Activated CD8-positive, alpha-beta memory T cell treated with anti-CD3 and anti-CD28 coated beads, Interleukin-2, amount 50 U/mL, for 48 hours (primary cell): ENCODE results near the gene KCNT2.

Experiments used
- DNase-seq: peaks from one replicate; pipeline ENCODE4 v3.0.0-alpha.2; 2020

Gene KCNT2

DNA sequence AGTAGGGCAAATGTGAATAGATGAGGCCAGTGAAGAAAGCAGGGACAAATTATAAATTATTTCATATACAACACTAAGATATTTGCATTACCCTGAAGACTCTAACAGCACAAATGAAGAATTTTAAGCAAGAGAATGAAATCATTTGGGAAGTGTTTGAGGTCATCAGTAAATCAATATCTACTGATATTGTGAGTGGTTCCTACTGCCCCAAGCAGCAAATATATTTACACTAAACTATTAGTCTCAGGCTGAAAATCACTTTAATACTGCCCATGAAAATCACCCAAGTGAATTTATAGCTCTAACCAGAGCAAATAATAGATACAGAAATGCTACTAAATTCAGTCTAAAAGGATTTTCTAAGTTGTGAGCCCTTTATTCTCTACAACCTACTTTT, 163.6 kb downstream of the KCNT2 start:
- DNase-seq: no peak

DNA sequence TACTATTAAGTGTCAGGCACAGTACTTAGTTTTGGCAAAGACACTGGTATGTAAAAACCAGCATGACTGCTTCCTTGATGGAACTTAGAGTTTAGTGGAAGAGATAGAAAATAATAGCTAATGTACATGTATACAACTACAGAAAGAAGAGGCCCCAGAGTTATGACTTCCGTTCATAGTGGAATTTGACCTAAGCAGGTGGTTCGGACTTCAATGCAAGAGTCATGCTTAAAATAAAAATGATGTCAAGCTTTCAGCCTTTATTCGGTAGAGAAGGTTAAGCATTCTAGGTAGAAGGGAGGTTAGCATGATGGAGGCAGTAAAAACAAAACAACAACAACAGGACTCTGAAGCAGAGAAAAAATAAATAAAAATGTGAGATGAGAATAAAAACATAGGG, 165.9 kb downstream of the KCNT2 start:
- DNase-seq: no peak

DNA sequence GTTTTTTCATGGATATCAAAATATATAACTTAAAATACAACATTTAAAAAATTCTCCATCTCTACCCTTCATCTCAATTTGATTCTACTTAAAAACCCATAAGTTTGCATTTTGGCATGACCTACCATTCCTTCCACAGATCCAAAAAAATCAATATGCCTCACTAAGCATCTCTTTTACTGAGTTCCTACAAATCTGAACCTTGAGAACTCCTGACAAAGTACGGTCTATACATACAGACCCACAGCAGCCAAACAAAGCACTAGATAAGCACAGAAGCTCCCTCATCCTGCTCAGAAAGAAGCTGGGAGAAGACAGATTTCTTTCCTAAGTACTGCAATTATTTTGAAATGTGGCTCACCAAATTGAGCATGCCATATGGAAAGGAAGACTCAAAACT, 167.5 kb downstream of the KCNT2 start:
- no peak for DNase-seq

DNA sequence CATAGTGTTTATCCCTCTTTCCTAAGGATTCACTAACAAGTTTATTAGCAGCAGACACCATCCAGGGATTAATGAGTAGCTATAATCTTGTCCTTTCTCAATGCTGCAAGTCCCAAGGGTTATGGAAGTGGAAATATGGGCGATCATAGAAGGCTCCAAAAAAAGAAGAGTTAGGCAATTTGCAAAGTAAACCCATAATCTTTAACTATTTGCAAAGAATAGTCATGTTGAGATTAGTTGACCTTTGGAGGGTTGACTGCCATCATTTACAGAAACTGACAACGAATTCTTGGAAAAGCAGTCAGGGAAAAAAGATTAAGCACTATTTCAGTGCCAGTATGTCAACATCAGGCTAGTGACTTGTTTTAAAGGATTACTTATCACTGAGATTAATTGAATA, 169.9 kb downstream of the KCNT2 start:
- no peak for DNase-seq

DNA sequence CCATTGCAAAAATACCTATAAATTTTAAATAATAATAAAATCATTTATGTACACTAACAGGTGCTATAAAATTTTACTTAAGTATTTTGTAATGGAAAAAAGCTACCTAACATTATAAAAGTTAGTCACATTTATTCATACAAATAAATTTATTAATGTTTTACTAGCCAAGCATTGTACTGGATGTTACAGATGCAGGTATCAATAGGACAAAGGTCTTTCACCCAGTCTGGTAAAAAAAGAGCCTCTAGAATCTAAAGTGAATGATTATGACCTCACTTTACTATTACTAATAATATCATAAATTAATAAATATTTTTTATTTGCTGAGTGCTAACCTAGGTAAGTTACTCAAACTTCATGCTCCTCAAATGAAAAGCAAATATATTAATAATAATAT, 170.6 kb downstream of the KCNT2 start:
- no peak for DNase-seq

DNA sequence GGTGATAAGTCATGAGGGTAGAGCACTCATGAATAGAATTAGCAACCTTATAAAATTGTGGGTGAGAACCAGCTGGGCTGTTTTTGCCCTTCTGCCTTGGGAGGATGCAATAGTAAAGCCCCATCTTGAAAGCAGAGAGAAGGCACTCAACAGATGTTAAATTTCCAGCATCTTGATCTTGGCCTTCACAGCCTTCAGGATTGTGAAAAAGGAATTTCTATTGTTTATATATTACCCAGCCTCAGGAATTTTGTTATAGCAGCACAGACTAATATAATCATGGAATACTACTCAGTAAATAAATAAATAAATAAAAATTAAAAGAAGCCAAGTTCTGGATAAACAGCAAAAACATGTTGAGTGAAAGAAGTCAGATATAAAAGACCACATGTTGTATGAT, 175.2 kb downstream of the KCNT2 start:
- DNase-seq: no peak

DNA sequence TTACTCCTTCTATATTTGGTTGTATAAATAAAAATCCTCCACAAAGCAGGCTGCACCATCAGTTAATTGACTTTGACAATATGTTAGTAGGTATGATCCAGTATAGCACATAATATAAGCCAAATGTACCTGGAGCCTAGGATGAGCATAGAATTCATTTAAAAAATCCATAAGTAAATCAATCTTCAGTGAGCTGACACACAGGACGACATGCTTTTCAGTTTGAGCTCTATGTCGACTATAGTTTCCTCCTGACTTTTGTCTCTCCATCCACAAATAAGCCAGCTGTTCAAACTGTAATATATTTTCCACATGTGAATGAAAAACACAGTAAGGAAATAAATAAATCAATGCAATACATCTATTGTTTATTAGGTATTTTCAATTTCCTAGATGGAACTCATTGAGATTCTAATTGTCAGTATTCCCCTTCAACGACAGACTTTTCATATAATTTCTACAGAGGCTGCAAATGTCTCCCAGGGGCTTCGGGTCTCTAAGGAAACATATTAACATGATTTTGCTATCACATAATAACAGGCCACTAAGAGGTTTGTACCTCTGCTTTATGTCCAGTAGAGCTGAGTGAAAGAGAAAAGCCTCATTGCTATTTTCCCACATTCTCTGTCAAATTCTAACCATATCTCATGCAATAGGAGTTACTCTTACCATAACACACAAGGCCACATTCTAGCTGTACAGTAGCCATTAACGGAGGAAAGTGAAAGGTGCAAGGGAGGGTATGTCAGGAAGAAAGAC, 180.1 kb downstream of the KCNT2 start:
- DNase-seq: no peak

DNA sequence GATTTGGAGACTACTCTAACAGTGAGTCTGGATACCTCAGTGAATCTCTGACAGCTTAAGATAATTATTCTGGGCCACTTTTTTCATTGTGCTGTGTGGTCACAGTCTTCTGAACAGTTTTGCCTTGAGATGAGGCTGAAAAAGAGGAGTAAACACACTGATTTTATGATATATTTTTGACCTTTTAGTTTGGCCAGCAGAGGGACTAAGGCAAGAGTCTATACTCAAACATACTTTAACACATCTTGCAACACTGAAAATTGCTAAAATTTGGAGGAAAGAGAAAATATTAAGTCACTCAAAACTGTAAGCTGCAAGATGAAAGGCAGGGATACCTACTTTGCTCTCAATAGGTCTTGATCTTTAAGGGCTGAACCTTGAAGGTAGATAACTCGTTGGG, 182.7 kb downstream of the KCNT2 start:
- no peak for DNase-seq

DNA sequence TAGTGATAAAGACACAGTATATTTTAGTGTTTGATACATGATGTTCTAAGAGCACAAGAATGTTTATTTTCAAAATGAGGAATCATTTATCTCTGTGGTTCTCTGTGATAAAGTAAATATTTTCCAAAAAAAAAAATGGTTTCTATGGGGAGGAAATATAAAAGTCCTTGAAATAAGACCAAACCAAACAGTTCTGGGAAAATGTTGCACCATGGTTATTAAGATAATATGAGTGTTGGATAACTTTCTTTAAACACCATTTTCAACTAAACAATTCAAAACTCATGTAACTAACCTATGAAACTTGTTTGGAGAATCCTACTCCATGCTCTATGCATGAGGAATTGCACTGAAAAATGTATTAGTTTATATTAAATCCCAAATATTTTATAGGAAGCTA, 184.6 kb downstream of the KCNT2 start:
- DNase-seq: no peak

DNA sequence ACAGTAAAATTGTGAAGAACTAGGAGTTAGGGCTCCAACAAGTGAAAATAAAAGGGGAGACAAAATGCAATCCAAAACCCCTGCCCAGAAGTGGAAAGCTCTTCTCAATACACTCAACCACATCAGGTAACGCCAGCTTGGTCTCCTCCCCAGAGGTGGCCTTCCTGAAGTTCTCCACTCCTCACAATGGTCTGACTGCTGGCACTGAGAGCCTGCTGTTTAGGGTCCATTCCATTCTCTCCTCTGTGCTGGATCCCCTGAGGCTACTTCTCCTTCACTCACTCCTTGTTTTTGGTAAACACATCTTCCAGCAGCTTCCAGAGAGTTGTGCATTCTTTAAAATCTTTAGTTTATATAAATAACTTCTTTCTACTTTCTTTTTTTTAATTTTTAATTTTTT, 189.5 kb downstream of the KCNT2 start:
- no peak for DNase-seq

DNA sequence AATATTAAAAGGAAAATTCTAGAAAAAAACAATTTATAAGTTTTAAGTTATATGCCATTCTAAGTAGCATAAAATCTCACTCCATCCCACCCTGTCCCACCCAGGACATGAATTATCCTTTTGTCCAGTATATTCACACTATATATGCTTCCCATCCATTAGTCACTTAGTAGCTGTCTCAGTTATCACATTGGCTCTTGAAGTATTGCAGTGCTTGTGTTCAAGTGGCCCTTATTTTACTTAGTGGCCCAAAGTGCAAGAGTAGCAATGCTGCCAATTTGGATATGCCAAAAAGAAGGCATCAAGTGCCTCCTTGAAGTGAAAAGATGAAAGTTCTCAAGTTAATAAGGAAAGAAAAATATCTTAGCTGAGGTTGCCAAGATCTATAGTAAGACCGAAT, 192.3 kb downstream of the KCNT2 start:
- no peak for DNase-seq

DNA sequence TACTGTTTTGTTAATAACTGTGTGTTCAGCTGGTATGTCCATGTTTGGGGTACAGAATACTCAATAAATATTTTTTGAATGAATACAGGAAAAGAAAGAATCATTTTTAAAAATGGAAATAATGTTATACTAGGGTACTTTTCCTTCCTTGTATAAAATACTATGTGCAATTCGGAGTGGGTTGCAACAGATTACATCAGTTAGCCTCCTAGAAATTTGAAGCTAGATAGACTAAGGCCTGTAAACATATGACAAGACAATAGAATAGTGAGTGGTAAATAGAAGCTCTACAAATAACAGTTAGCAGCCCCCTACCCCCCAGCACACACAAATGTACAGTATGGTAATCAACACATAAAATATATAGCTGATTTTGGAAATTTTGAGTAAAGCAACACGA, 195.9 kb downstream of the KCNT2 start:
- DNase-seq: no peak

DNA sequence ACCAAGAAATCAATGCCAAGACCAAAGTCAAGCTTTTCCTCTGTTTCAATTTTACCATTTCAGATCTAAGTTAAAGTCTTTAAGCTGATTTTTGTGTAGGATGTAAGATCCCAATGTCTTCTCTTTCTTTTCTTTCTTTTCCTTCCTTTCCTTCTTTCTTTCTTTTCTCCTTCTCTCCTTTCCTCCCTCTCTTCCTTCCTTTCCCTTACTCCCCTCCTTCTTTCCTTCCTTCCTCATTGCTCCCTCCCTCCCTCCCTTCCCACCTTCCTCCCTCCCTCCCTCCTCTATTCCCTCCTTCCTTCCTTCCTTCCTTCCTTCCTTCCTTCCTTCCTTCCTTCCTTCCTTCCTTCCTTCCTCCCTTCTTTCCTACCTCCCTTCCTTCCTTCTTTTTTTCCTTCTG, 197.5 kb downstream of the KCNT2 start:
- DNase-seq: no peak

DNA sequence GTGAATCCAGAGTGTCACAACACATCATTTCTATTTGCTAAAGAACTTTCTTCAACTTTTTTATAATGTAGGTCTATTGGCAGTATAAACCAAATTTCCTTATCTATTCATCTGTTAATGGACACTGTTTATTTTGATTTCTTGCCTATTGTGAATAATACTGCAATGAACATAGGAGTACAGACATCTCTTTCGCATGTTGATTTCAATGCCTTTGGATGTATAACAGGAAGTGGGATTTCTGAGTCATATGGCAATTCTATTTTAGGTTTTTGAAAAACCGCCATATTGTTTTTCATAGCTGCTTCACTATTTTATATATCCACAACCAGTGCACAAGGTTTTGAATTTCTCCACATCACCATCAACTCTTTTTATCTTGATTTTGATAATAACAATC, 198.7 kb downstream of the KCNT2 start:
- DNase-seq: no peak

DNA sequence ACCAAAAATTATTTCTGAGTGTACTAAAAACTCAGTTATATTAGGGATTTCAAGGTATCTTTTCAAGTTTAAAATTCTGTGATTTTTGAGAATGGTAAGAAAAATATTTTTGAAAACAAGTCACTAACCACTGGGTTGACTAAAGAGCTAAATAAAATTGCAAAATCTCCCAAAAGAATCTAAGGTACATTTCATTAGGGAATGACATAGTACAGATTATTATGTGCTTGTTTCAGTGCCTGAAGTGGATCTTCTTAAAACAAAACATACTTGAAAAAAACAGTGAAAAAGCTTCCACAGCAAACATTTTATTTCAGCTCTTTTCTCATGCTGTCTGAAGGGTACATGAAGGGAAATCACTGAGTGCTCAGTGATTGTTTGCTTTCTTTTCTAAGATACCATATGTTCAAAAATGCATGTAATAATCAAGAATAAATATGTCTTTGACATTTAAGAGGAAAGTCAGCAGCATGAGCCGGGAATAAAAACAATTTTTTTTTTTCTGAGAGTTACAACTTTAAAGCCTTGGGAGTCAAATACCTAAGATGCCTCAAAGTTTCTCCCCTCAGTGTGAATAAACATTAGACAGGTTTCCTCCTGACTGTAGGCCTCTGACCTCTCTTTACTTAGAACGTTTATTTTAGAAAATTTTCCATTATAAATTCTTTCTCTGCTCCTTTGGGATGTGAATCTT, 200.7 kb downstream of the KCNT2 start:
- DNase-seq: no peak

DNA sequence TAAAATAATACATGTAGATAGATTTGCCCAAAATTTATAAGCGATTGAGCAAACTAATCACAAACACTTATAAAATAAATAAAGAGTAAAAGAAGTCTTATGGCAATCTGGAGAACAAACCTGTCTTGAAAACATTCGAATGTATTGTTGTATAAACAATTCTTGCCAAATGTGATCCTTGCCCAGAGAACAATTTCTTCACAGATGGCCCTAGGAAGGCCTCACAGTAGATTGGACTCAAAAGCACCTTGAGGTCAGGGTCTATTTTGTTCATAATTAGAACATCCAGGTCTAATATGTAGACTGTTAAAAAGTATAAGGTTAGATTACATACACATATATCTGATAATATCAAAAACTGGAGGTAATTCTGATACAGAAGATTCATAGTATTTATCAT, 202.4 kb downstream of the KCNT2 start:
- DNase-seq: no peak

DNA sequence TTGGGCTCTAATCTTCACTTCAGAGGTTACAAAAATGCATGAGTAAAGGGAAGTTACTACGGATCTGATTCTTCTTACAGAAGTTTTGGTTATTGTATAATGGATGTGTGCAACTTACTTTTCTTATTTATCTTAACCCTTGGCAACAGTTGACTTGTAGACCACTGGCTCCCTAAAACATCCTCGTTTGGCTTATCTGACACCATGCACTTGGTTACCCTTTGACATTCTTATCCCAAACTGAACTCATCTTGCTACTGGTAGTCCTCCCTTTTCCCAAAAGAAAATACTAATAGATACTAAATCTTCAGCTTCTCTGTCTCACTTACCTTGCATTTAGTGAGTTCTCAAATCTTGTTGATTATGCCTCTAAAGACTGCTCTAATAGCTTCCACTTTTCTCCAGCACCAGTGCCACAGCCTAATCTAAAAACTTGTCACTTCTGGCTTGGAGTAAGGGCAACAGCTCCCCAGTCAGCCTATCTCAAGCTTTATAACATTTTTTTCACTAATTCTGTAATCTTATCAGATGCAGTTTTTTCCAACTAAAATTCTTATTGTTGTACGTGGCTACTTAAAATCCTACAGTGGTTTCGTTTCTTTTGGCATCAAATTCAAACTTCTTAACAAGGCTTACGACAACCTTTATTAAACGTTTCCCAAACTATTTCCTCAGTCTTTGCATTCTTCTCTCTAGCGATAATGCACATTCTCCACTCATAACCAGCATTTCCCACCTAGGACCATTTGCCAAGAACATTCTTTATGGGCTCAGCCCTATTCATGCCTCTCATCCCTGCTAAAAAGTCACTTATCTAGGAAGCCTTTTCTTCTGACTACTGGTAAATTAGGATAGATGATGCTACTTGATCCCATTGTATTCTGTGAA, 204.2 kb downstream of the KCNT2 start:
- no peak for DNase-seq

DNA sequence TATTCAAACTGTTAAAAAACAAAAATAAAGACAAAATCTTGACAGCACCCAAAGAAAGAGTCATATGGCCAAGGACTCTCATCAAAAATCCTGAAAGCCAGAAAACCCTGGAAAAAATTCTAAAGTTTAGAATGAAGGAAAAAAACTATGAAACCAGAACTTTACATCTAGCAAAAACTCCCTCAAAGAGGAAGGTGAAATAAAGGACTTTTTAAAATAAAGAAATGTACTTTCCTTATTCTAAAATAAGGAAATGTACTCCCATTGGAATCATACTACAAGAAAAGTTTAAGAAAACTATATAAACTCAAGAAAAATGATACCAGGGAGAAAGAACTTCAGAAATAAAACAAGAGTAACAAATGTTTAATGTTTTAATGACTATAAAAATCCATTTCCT, 206.3 kb downstream of the KCNT2 start:
- DNase-seq: no peak

DNA sequence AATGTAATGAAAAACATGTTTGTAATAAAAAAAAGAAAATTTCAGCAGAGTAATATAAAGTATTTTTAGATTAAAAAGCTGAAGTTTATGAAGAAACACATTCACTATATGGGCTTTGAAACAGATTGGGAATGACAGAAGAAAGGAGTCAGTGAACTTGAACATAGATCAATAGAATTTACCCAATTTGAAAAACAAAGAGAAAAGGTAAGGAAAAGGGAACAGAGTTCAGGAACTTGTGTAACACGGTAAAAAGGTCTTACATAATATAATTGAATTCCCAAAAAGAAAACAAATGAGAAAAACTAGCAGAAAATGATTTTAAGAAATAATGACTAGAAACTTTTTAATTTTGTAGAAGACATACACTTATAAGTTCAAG, 206.8 kb downstream of the KCNT2 start:
- DNase-seq: no peak

DNA sequence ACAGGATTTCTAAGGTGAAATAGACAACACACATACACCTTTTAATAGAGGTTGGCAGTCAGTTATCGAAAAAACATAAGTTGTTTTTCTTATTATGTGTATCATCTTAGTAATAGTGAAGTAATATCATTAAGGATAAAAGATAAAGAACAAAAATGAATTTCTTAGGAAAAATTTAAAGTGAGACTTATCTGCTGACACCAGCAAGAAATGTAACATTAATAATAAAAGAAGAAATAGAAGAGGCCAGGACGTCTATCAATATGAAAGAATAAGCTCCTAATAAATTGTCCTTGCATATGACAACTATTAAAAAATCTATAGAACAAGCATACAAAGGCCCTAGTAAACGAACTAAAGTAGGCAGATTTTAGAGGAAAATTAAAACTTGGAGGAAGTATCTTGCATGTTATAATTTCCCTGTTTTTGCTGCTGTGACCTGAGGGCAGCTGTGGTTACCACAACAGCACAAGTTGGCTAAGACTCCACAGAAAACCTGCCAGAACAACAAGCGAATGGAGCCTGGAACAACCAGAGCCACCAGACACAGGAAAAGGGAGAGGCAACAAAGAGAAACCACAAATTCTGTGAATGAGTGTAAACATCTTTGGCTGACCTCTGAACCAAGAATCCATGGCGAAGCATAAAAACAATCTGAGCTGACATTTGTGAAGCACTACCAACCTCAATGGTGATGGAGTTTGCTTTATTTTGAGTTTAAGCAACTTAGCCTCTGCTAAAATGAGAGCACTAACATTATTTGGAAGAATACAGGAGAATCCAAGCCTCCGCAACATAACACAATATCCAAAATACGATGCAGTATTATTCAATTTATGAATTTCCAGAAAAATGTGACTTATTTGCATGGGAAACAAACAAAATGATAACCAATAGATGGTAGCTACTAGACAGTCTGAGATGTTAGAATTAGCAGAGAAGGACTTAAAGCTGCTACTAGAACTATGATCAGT, 207.5 kb downstream of the KCNT2 start:
- no peak for DNase-seq

DNA sequence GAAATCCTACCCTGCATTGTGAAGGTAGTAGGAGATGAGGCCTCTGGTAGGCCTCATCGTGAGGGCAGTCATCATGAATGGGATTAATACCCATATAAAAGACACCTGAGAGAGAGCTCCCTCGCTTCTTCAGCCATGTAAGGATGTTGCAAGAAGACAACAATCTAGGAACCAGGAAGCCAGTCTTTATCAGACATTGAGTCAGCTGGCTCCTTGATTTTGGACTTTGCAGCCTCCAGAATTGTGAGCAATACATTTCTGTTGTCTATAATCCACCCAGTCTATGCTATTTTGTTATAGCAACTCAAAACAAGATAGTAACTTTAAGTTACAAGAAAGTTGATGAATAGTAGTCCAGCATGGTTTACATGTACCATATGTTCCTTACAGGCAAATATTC, 208.5 kb downstream of the KCNT2 start:
- DNase-seq: no peak

DNA sequence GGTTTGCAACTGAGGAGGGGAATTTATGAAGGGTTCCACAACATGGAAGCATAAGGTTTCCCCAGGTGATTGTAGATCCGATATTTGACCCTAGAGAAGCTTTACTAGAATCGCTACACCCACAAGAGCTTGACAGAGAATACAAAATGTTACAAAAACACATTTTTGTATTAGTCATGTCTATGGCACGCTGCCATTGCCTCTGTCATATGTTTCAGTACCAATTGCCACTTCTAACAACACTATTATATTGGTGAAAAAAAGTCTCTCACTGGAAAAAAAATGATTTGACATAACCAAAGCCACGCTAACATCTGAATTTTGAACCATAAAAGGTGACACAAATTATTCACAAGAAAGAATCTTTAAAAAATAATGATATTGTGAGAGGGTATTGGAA, 214.5 kb downstream of the KCNT2 start:
- DNase-seq: no peak

DNA sequence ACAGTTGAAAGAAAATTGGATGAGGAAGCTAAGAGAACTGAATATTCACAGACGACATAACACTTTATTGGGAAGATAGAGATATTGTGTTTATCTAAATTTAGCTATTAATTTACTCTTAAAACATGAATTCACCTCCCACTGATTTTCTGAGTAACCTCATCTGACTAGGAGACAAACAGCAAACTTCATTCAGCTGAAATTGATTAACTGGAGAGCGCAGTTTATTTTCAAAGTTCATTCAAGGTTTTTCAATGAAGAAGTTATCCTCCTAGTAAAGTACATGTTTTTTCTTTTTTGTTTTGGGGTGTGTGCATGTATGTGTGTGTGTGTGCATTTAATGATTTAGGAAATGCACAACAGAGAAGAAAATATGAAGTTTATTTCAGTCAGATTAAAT, 215.0 kb downstream of the KCNT2 start:
- no peak for DNase-seq
